ENCODE results near the gene C5orf15.

- TF ChIP-seq POLR2A (IDR thresholded peaks at IDR 0.05; ENCODE audit: low read length) (no peak), GATA1 (IDR thresholded peaks at IDR 0.05; ENCODE audit: low read depth, low read length) (no peak)
These were observed 12.2 kb upstream of the C5orf15 start for GRCh38 chr5:133980652-133981051.
